HepG2 (cell line): ENCODE results near the gene NTM. TPM values are rescaled to one million over a fixed set of nuclear protein-coding genes. Genes with fewer than 3 reads are reported as not detected.

ENCODE experiments used
- AKNA ChIP-seq: sonication (generic); formaldehyde crosslinking; IDR thresholded peaks from 2 replicates; pipeline ENCODE4 v1.4.0; 2020; ENCODE audit warnings: missing genetic modification reagents, borderline replicate concordance
- ARNT ChIP-seq: fragments of 450-650 bp; IDR thresholded peaks from 2 replicates; pipeline ENCODE4 v1.6.1; 2017
- CHCHD3 ChIP-seq: sonication (generic); formaldehyde crosslinking; IDR thresholded peaks from 2 replicates; pipeline ENCODE4 v1.8.0; 2022; ENCODE audit warnings: mild to moderate bottlenecking, missing genetic modification reagents, moderate library complexity
- NCOA1 ChIP-seq: sonication (generic); formaldehyde crosslinking; IDR thresholded peaks from 2 replicates; pipeline ENCODE4 v1.9.0; 2021; ENCODE audit warnings: missing genetic modification reagents
- SNAPC5 ChIP-seq: sonication (generic); formaldehyde crosslinking; IDR thresholded peaks from 2 replicates; pipeline ENCODE4 v1.8.1; 2023; ENCODE audit warnings: mild to moderate bottlenecking, missing genetic modification reagents, borderline replicate concordance
- SRF ChIP-seq: IDR thresholded peaks from 2 replicates; pipeline ENCODE4 v1.6.1; 2011; ENCODE audit warnings: mild to moderate bottlenecking, low read depth, low read length, moderate library complexity
- ZBTB33 ChIP-seq: sonication (generic); formaldehyde crosslinking; IDR thresholded peaks from 2 replicates; pipeline ENCODE4 v1.4.0; 2020; ENCODE audit warnings: missing genetic modification reagents
- ZNF280D ChIP-seq: sonication (generic); formaldehyde crosslinking; IDR thresholded peaks from 2 replicates; pipeline ENCODE4 v1.5.1; 2020; ENCODE audit warnings: mild to moderate bottlenecking, missing genetic modification reagents
- ZNF407 ChIP-seq: sonication (generic); formaldehyde crosslinking; IDR thresholded peaks from one replicate; pipeline ENCODE4 v1.5.1; 2020; ENCODE audit warnings: mild to moderate bottlenecking, missing genetic modification reagents; ENCODE audit errors: not compliant biosample characterization
- ZNF552 ChIP-seq: sonication (generic); formaldehyde crosslinking; IDR thresholded peaks from 2 replicates; pipeline ENCODE4 v1.9.0; 2022; ENCODE audit warnings: missing genetic modification reagents, mild to moderate bottlenecking, borderline replicate concordance
- ZNF766 ChIP-seq: sonication (generic); formaldehyde crosslinking; IDR thresholded peaks from 2 replicates; pipeline ENCODE4 v1.5.0; 2020; ENCODE audit warnings: missing genetic modification reagents, borderline replicate concordance
- polyA plus RNA-seq, 8 experiments: library from polyadenylated mRNA; depleted of rRNA in 3 of 8; stranded (reverse) in 7 of 8; unstranded in 1 of 8; fragments of >200 nt; fragmentation: Illumina TruSeq in 4 of 8; extraction: Trizol in 4 of 8; gene quantifications; 2 replicates each; pipeline versions ENCODE4 v1.2.1 to v1.2.3, GENCODE V29; 2011 to 2016; ENCODE audit warnings: low read depth in 4 of 8, missing spikeins in 1 of 8, mixed read lengths in 1 of 8; ENCODE audit not compliant: insufficient read depth in 1 of 8
- total RNA-seq, 5 experiments: library from RNA; depleted of rRNA; stranded (reverse); fragments of >200 nt; fragmentation: Illumina TruSeq; extraction: Trizol; gene quantifications; 2 replicates each; pipeline ENCODE4 v1.2.3, GENCODE V29; 2016; ENCODE audit warnings: low read depth in 1 of 5

The NTM gene
- total and polyA plus RNA-seq, 2 of the 13 experiments (the other 11 are each of a cell fraction or from before 2014, with no cell fraction given) = not detected

GRCh38 chr11:131978351-131978750, 607.9 kb downstream of the NTM start (continued):
- TF ChIP-seq ZNF280D (CRISPR knock-in tag) (no peak), CHCHD3 (CRISPR knock-in tag) (no peak), AKNA (CRISPR knock-in tag) (no peak), ZNF407 (CRISPR knock-in tag) (no peak), ARNT (no peak), ZBTB33 (CRISPR knock-in tag) (no peak), NCOA1 (no peak), ZNF552 (CRISPR knock-in tag) (no peak), SRF (no peak), ZNF766 (no peak), SNAPC5 (CRISPR knock-in tag) (no peak)
